PC-9 (cell line): ENCODE measurements around the gene TRMT2A.

Source experiments
- EZH2 ChIP-seq: fragments of 200-600 bp; sonication (generic); IDR thresholded peaks from 2 replicates; pipeline ENCODE4 v1.8.0; 2017; ENCODE audit warnings: antibody characterized with exemption, low read depth
- TF ChIP-seq, protein P1 (sequence below): fragments of 200-600 bp; sonication (generic); conservative IDR thresholded peaks from 2 replicates; pipeline ENCODE4 v1.6.1; 2017; ENCODE audit warnings: mixed run types, antibody characterized with exemption, mild to moderate bottlenecking, moderate library complexity

DNA sequence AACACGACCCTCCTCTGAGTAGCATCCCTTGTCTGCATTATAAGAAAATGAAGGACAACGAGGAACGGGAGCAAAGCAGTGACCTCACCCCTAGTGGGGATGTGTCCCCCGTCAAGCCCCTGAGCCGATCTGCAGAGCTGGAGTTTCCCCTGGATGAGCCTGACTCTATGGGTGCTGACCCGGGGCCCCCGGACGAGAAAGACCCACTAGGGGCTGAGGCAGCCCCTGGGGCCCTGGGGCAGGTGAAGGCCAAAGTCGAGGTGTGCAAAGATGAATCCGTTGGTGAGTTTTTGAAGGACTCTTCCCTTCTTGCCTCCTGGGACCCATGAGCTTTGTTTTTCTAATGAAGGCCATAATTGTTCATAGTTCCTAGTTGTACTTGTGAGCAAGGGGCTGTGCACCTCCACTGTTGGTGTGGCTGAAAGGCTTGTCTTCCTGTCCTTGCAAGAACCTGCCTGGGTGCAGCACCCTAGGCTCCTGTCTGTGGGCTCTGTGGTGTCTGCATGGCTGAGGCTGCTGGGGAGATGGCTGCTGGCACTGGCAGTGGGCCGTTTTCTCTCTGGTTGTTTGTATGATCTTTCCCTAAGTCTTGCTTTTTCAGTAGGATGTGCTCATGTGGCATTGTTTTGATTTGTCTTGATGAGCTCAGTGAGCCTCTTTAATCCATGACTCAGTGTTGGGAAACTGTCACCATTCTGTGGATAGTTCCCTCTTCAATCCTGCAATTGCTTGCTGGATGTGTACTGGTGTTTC is 26.9 kb downstream of the TRMT2A start:
- TF ChIP-seq, protein P1, sequence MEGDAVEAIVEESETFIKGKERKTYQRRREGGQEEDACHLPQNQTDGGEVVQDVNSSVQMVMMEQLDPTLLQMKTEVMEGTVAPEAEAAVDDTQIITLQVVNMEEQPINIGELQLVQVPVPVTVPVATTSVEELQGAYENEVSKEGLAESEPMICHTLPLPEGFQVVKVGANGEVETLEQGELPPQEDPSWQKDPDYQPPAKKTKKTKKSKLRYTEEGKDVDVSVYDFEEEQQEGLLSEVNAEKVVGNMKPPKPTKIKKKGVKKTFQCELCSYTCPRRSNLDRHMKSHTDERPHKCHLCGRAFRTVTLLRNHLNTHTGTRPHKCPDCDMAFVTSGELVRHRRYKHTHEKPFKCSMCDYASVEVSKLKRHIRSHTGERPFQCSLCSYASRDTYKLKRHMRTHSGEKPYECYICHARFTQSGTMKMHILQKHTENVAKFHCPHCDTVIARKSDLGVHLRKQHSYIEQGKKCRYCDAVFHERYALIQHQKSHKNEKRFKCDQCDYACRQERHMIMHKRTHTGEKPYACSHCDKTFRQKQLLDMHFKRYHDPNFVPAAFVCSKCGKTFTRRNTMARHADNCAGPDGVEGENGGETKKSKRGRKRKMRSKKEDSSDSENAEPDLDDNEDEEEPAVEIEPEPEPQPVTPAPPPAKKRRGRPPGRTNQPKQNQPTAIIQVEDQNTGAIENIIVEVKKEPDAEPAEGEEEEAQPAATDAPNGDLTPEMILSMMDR = no peak
- TF ChIP-seq EZH2 = no peak
